Heart left ventricle (tissue), 13 donors: Measurements from ENCODE around the gene IKZF4.

Experiments
- POLR2A ChIP-seq, 2 donors: fragments of 450-650 bp; IDR thresholded peaks; one replicate each; pipeline ENCODE4 v1.6.1; 2017; ENCODE audit warnings: antibody characterized with exemption in 2 of 2, mild to moderate bottlenecking in 2 of 2, moderate library complexity in 2 of 2
- TF ChIP-seq, protein P1 (sequence below), 12 donors: fragments of 200-600 bp; sonication (generic) in 4 of 12; IDR thresholded peaks; one replicate each; pipeline versions ENCODE4 v1.5.0 to v1.8.0; 2018 to 2022; ENCODE audit warnings: antibody characterized with exemption in 12 of 12, mild to moderate bottlenecking in 5 of 12
- donor health status: ischemic (EF 13 %, LVEDD 7.1; RV severe dilation, severe dysfunction).
- donor health status: DM: no; HTN: yes; CAD: no.
- donor health status: DM: no; HTN: no; CAD: no.
- donor health status: ischemic (EF 25% LVEDD 6.9; RV normal size, moderate dysfunction).
- donor health status: ischemic (EF 25% LVEDD 5.7; RV mildly dilated, moderate dysfunction).
- donor health status: ischemic (EF 35%, LVEDD 5.7; RV mildly dilated, moderate dysfunction).
- donor health status: nonischemic (EF 11% LVEDD 7.7; RV severe dilation, severe dysfunction).
- donor health status: DM: yes; HTN: yes; CAD: no.
- donor health status: PGD.
- donor health status: ischemic (EF 29% LVEDD 5.4; RV normal size, mild dysfunction).
- donor health status: nonischemic (EF 23%, LVEDD 6.1; RV moderate dilation, normal function).

DNA sequence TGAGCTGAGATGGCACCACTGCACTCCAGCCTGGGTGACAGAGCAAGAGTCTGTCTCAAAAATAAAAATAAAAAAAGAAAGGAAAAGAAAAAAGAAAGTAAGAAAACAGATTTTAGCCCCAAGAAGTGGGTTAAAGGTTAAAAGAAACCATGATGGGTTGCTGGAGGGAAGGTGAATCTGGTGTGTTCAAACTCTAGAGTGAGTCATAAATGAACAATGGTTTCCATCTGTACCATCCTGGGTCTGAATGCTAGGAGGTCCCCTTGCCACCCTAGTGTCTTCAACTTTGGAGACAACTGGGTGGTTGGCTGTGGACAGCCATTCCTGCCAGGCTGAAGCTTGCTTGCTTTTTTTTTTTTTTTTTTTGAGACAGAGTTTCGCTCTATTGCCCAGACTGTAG is 19.3 kb downstream of the IKZF4 start:
- TF ChIP-seq, protein P1, sequence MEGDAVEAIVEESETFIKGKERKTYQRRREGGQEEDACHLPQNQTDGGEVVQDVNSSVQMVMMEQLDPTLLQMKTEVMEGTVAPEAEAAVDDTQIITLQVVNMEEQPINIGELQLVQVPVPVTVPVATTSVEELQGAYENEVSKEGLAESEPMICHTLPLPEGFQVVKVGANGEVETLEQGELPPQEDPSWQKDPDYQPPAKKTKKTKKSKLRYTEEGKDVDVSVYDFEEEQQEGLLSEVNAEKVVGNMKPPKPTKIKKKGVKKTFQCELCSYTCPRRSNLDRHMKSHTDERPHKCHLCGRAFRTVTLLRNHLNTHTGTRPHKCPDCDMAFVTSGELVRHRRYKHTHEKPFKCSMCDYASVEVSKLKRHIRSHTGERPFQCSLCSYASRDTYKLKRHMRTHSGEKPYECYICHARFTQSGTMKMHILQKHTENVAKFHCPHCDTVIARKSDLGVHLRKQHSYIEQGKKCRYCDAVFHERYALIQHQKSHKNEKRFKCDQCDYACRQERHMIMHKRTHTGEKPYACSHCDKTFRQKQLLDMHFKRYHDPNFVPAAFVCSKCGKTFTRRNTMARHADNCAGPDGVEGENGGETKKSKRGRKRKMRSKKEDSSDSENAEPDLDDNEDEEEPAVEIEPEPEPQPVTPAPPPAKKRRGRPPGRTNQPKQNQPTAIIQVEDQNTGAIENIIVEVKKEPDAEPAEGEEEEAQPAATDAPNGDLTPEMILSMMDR (IDR thresholded peaks at IDR 0.05): no peak
- no peak for TF ChIP-seq POLR2A (IDR thresholded peaks at IDR 0.05)
